ENCODE data around the gene SLC43A1.

DNA sequence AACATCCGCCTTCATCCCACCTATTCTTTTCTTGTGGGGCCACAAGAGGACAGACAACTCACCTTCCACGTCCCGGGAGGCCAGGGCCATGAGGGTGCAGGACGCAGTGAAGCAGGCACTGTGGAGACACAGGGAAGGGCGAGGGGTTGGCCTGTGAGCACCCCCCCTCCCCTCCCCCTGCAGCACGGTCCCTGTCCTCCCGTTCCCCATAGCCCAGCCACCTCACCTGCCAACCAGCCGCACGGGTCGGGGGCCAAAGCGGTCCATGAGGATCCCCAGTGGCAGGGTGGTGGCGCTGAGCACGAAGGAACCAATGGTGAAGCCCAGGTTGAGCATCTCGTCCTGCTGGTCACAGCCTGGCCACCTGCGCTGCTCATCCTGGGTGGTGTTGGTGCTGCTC is 14.6 kb downstream of the SLC43A1 start:
- TF ChIP-seq CTCF (IDR thresholded peaks at IDR 0.05) (no peak), POLR2A (IDR thresholded peaks at IDR 0.05) (no peak)
